AG04450 (cell line): ENCODE measurements around the gene APOL6. TPM values are rescaled to one million over a fixed set of nuclear protein-coding genes. Genes with fewer than 3 reads are reported as not detected.
A peak's percentile ranks its signal among the peaks of the same experiment; 100 is the strongest.

ENCODE experiments used
- CTCF ChIA-PET: fragments of 300-600, 350-600 bp; formaldehyde crosslinking; extraction: SDS; loops from one replicate; lab custom pipeline; 2022; ENCODE audit warnings: antibody characterized with exemption, inconsistent platforms; lab: Charles Lee
- POLR2A ChIA-PET: fragments of 350-600 bp; formaldehyde crosslinking; extraction: SDS; loops from one replicate; lab custom pipeline; 2021; ENCODE audit warnings: antibody characterized with exemption, inconsistent platforms; lab: Yijun Ruan, JAX
- DNase-seq: peaks from one replicate; pipeline ENCODE4 v3.0.0-alpha.2; 2011; ENCODE audit warnings: low read depth, low spot score
- H3K27ac ChIP-seq: one replicate; pipeline ENCODE4 v1.5.1; 2012; ENCODE audit warnings: low read depth, low read length, control low read depth
- H3K27me3 ChIP-seq: one replicate; pipeline ENCODE4 v1.6.0; 2012; ENCODE audit warnings: low read length; ENCODE audit not compliant: control insufficient read depth, insufficient read depth
- H3K4me3 ChIP-seq: 2 replicates; pipeline ENCODE4 v1.5.1; 2011; ENCODE audit warnings: mild to moderate bottlenecking, low read depth, low read length, control low read depth
- H3K9me3 ChIP-seq: 2 replicates; pipeline ENCODE4 v1.5.1; 2012; ENCODE audit warnings: low read length; ENCODE audit not compliant: control insufficient read depth, insufficient read depth
- polyA plus RNA-seq: library from polyadenylated mRNA; depleted of rRNA; stranded (reverse); fragments of >200 nt; gene quantifications from 2 replicates; pipeline ENCODE4 v1.2.3, GENCODE V29; 2011
- TF ChIP-seq, protein P1 (sequence below): IDR thresholded peaks from 2 replicates; pipeline ENCODE4 v1.5.1; 2011; ENCODE audit warnings: low read depth, low read length, control low read depth, inconsistent platforms

Gene APOL6
- polyA plus RNA-seq, 1 experiment, result 15.0 TPM

DNA sequence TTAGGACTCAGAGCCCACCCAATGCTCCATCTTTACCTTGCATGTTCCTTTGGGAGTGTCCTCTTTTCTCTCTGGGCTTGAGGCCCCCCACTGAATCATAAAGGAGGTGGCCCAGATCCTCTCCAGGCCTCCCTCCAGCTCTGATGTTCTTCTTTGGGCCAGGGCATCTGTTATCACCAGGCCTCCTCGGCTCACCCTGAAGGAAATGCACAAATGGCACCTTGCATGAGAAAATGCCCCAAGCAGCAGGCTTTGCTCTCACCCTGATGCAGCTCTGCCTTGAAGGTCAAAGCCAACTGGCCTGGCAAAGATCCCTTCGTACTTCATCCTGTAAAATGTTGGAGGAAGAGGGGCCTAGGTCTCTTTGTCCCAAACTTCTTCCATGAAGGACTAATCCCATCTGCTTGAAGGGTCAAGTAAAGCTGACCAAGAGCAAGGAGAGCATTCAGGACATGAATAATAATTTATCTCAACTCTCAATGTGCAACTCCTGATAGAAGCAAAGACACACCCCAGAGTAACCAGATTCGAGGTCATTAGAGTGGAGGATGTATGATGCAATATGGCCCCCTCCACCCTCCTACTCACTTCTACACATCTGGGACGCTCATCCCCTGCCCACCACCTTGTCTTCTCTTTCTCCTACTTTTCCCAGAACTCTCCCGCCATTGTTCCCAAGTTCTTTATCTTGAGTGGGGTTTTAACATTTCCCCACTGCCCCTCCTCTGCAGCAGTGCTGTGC lies 9.5 kb downstream of the APOL6 start:
- POLR2A ChIA-PET, result no interaction called here
- no peak for DNase-seq
- Histone ChIP-seq H3K9me3 (peaks cover 11% of the 10 kb centered on the region), H3K27me3 (no peaks in the 10 kb centered on the region), H3K4me3 (no peak overlapping the region), H3K27ac (no peak overlapping the region)
- CTCF ChIA-PET, result no interaction called here
- TF ChIP-seq, protein P1, sequence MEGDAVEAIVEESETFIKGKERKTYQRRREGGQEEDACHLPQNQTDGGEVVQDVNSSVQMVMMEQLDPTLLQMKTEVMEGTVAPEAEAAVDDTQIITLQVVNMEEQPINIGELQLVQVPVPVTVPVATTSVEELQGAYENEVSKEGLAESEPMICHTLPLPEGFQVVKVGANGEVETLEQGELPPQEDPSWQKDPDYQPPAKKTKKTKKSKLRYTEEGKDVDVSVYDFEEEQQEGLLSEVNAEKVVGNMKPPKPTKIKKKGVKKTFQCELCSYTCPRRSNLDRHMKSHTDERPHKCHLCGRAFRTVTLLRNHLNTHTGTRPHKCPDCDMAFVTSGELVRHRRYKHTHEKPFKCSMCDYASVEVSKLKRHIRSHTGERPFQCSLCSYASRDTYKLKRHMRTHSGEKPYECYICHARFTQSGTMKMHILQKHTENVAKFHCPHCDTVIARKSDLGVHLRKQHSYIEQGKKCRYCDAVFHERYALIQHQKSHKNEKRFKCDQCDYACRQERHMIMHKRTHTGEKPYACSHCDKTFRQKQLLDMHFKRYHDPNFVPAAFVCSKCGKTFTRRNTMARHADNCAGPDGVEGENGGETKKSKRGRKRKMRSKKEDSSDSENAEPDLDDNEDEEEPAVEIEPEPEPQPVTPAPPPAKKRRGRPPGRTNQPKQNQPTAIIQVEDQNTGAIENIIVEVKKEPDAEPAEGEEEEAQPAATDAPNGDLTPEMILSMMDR, result no peak

DNA sequence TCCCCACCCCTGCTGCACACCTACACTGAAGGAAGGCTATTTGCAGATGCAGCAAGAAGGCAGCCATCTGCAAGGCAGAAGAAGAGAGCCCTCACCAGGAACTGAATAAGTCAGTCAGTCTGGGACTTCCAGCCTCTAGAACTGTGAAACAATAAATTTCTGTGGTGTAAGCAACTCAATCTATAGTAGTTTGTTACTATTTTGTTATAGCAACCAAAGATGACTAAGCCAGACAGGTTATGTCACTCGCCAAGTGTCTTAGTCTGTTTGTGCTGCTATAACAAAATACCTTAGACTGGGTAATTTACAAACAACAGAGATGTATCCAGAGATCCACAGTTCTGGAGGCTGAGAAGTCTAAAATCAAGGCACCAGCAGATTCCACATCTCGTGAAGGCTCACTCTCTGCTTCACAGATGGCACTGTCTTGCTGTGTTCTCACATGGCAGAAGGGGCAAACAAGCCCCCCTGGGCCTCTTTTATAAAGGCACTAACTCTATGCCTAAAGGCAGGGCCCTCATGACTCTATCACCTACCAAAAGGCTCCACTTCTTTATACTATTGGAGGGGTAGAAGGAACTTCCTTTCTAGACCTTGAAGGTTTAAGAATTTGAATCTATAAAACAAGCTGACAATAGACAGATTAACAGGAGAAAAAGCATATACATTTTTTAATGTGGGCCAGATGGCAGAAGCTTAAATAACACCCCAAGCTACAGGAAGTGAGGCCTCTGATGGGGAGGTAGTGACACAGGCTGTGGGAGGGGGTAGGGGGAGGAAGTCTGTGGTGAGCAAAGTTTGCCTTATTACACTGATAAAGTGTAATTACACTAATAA lies 12.3 kb downstream of the APOL6 start:
- ChIA-PET POLR2A (no interaction called here), CTCF (interaction anchor here (0.6 to 0.7 kb wide), 2 partner anchors 18 to 161 kb away, joined by 3 to 7 read pairs; no protein-coding TSS in a partner anchor)
- TF ChIP-seq, protein P1, result no peak
- Histone ChIP-seq H3K4me3 (no peak overlapping the region), H3K9me3 (peaks cover 13% of the 10 kb centered on the region), H3K27me3 (no peaks in the 10 kb centered on the region), H3K27ac (no peak overlapping the region)
- DNase-seq, result no peak

DNA sequence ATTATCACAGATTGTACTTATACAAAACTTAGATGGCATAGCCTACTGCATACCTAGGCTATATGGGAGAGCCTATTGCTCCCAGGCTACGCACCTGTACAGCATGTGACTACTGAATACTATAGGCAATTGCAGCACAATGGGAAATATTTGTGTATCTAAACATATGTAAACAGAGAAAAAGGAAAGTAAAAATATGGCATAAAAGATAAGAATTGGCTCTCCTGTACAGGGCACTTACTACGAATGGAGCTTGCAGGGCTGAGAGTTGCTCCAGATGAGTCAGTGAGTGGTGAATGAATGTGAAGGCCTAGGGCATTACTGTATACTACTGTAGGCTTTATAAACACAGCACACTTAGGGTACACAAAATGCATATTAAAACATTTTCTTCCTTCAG lies 13.2 kb downstream of the APOL6 start:
- ChIA-PET POLR2A (no interaction called here), CTCF (interaction anchor here (0.7 kb wide), 1 partner anchor 17 kb away, joined by 3 read pairs; no protein-coding TSS in a partner anchor)
- Histone ChIP-seq H3K9me3 (peaks cover 18% of the 10 kb centered on the region), H3K27me3 (no peaks in the 10 kb centered on the region), H3K27ac (no peak overlapping the region), H3K4me3 (no peak overlapping the region)
- TF ChIP-seq, protein P1, result no peak
- peak; percentile 46 for DNase-seq

DNA sequence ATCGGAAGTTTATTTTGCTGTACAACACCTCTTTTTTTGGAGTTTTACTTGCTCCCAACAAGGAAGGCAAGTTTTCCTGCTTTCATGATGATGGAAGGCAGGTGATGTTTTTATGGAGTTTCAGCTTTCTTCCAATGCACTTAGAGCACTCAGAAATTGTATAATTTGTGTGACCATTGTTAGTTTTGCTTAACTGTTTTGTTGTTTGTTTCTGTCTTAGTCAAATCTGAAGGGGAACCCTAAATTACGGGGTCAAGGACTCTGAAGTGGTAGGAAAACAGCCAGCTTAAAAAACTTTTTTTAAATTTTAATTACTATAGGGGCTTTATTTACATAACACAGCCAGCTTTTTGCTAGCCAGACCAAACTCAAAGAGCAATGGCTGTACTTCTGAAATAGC lies 14.7 kb downstream of the APOL6 start:
- no peak overlapping the region for H3K27ac ChIP-seq
- CTCF ChIA-PET, result interaction anchor here (0.7 to 3.4 kb wide), 4 partner anchors 9 to 403 kb away, joined by 3 to 22 read pairs (median 4); no protein-coding TSS in a partner anchor
- POLR2A ChIA-PET, result no interaction called here
- H3K4me3 ChIP-seq, result no peak overlapping the region
- no peak for DNase-seq
- TF ChIP-seq, protein P1, result no peak
- peaks cover 18% of the 10 kb centered on the region for H3K9me3 ChIP-seq
- no peaks in the 10 kb centered on the region for H3K27me3 ChIP-seq

DNA sequence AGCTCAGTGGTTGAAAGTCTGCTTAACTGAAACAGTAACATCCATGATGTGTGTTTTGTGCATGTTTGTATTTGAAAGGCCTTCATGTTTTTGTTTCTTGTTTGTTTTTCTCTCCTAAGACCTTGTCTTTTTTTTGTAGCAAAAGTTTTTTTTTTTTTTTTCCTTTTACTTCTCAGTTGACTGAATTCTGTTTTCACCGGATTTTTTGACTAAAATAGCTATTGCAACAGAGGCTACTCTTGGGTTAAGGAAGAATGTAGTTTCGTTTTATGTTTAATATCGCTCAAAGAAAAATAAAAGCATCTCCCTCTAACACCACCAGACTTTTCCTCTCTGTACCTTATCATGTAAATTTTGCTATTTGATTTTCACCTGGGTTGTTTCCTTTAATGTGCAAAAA lies 15.1 kb downstream of the APOL6 start:
- Histone ChIP-seq H3K4me3 (no peak overlapping the region), H3K27me3 (no peaks in the 10 kb centered on the region), H3K9me3 (peaks cover 18% of the 10 kb centered on the region), H3K27ac (no peak overlapping the region)
- POLR2A ChIA-PET, result no interaction called here
- CTCF ChIA-PET, result interaction anchor here (0.7 to 3.4 kb wide), 6 partner anchors 8 to 403 kb away, joined by 3 to 22 read pairs (median 4); partner anchors contain the start of gene APOL6
- TF ChIP-seq, protein P1, result no peak
- no peak for DNase-seq
